GM12801 (cell line): ENCODE data around the gene TIA1.

Source experiments
- CTCF ChIP-seq: IDR thresholded peaks from one replicate; pipeline ENCODE4 v1.5.1; 2011; ENCODE audit warnings: control low read depth; ENCODE audit not compliant: insufficient read length; ENCODE audit errors: extremely low read depth

The TIA1 gene

GRCh38 chr2:70203086-70203485, 45.3 kb downstream of the TIA1 start:
- TF ChIP-seq CTCF: no peak

- TF ChIP-seq CTCF: no peak
Measured at GRCh38 chr2:70202236-70202806, 46.1 kb downstream of the TIA1 start.

- no peak for TF ChIP-seq CTCF
Measured at GRCh38 chr2:70201831-70202230, 46.6 kb downstream of the TIA1 start.

GRCh38 chr2:70201225-70201768, 47.1 kb downstream of the TIA1 start:
- no peak for TF ChIP-seq CTCF

GRCh38 chr2:70199320-70199864, 49.0 kb downstream of the TIA1 start:
- TF ChIP-seq CTCF: no peak

- TF ChIP-seq CTCF: no peak
Measured at GRCh38 chr2:70192516-70192915, 55.9 kb downstream of the TIA1 start.

GRCh38 chr2:70191244-70191735, 57.1 kb downstream of the TIA1 start:
- TF ChIP-seq CTCF: no peak
